Stimulated activated CD4-positive, alpha-beta T cell treated with anti-CD3 and anti-CD28 coated beads, Interleukin-15, amount 100 ng/mL, for 48 hours (primary cell): ENCODE measurements around the gene GCNA.
"Not testable (repeated sequence)": the region's sequence is repeated elsewhere in the genome, so short reads cannot be mapped to it uniquely, and the experiment has no call there.

ENCODE experiments used
- DNase-seq, 2 donors: peaks; one replicate each; pipeline ENCODE4 v3.0.0-alpha.2; 2020; ENCODE audit warnings: low read depth in 2 of 2

The GCNA gene

DNA sequence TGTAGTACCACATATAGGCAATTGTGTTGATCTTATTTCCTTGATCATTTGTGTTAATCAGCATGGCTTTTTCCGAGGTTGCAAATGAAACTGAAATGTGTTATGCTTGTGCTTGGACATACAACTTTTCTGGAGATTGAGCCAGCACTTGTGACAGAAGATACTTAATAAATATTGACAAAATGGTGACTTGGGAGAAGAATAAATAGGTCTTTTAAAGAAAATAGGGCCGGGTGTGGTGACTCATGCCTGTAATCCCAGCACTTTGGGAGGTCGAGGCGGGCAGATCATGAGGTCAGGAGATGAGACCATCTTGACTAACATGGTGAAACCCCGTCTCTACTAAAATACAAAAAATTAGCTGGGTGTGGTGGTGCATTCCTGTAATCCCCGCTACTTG, 18.5 kb upstream of the GCNA start:
- not testable (repeated sequence) for DNase-seq

DNA sequence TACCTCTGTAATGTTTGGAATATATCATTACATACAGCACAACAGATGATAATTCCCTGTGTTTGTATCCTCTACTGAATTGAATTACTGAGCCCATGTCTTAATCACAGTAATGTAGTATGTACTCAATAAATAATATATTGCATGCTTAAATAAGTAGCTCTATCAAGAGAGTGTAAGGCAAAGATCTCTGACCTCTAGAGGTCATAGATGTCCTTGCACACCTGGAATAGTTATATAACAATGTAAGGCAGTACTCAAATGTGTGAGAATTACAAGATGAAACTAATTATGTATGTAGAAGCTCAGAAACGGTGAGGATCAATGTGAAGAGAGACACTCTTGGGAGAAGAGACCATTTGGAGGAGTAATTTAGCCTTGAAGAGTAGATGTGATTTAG, 14.3 kb upstream of the GCNA start:
- no peak for DNase-seq

DNA sequence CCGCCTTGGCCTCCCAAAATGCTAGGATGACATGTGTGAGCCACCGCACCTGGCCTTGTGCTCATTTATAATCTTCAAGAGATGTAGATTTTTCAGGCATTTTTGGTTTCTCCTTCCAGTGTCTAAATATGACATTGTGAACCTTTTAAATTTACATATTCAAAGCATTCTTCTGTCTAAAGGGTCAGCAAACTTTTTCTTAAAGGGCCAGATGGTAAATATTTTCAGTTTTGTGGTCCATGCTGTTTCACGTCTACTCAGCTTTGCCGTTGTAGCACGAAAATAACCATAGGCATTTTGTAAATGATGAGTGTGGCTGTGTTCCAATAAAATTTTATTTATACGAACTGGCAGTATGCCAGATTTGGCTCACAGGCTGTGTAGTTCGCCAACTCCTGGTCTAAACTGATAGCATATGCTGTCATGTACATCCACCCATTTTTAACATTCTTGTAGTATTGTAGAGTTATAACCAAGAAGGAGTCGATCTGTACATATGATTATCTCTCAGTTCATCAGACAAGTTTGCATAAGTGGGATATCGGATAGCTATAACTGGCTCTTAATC, 12.7 kb upstream of the GCNA start:
- DNase-seq = no peak

DNA sequence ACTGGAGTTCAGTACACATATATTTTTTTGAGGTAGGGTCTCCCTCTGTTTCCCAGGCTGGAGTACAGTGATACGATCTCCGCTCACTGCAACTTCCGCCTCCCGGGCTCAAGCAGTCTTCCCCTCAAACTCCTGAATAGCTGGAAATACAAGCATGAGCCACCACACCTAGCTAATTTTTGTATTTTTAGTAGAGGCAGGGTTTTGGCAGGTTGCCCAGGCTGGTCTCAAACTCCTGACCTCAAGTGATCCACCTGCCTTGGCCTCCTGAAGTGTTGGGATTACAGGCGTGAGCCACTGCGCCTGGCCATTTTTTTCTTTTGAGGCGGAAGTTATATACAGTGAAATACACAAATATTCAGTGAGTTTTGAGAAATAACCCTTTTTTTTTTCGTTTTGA, 6.8 kb upstream of the GCNA start:
- not testable (repeated sequence) for DNase-seq

DNA sequence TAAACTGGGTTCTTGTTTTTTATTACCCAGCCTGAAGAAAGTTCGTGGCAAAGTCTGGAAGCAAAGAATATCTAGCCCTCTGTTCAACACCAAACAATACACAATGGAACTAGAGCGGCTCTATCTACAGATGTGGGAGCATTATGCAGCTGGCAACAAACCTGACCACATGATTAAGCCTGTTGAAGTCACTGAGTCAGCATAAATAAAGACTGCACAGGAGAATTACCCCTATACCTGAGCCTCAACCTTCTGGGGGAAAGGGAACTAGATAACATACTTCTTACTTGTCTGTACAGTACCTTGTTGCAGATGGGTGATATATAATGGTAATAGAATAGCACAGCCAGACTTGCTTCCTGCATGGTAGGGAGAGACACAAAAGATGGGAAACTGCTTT, 4.6 kb upstream of the GCNA start:
- no peak for DNase-seq

DNA sequence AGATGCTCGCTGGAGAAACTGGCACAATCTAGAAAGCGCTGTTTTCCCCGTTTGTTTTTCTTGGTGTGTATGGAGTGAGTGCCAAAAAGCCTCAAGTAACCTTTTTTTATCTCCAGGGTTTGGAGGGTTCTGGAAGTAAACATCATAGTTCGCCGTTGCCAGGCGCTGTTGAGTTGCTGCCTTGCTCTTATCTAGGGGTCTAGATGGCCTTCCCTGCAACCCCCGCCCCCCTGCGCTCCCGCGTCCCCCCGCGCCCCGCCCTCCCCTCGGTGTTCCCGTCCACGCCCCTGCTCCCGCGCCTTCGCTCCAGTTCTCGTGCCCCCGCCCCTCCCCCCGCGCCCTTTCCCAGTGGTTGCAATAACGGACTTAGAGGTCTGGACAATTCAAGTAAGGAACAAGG, 555 bp upstream of the GCNA start:
- no peak for DNase-seq

DNA sequence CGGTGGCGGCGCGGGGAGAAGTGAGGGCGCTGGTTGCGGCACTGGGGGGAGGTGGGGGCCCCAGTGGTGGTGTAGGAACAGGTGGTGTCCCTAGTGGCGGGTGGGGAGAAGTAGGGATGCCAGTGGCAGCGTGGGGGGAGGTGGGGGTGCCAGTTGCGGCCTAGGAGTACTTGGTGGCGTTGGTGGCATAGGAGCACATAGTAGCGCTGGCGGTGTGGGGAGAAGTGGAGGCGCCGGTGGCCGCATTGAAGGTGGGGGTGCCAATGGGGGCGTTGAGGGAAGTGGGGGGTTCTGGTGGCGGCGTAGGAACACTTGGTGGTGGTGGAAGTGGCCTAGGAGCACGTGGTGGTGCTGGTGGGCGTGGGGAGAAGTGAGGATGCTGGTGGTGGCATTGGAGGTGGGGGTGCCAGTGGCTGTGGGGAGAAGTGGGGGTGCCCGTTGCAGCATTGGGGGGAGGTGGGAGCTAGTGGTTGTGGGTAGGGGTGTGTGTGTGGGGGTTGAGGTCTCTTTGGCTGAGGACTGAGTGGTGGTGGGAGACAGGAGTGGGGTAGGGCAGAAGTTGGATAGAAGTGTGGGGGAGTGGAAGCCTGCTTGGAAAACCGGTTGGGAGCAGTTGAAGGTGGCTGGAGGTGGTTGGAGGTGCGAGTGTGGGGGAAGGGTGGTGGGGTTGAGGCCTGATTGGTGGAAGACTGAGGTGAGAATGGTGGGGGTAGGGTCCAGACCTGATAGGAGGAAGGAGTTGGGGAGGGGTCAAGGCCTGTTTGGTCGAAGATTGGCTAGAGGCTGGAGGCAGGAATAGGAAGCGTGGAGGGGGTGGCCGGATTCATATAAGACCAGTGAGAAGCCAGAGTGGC, 1.1 kb downstream of the GCNA start:
- DNase-seq = no peak

DNA sequence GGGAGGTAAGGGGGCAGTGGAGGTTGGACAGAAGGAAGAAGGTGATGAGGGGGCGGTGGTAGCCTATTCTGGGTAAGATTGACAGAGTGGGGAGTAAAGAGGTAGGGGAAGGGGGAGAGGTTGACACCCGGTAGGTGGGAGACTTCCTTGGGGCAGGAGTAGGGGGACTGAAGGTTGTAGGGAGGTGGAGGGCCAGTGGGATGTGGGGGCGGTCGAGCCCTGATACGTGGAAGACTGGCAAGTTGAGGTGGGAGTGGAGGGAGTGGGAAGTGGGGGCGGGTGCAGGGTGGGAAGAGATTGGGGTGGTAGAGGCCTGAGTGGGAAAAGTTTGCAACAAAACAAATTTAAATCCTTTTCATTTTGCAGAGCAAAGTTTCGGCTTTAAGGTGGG, 1.7 kb downstream of the GCNA start:
- DNase-seq = no peak

DNA sequence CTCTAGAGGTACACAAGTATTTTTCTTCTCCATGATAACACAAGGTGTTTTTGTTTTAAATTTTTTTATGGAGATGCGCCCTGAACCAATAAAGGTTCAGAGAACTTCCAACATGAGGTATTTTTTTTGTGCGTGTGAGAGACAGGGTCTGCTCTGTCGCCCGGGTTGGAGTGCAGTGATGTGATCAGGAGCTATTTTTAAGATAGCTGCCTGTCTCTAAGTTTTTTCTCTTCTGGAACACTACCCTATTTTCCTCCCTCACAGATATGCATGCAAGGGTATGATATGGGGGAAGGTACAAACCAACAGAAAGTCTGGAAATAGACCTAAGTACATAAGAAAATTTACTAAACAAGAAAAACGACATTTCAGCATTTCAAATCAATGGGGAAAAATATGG, 3.0 kb downstream of the GCNA start:
- no peak for DNase-seq

DNA sequence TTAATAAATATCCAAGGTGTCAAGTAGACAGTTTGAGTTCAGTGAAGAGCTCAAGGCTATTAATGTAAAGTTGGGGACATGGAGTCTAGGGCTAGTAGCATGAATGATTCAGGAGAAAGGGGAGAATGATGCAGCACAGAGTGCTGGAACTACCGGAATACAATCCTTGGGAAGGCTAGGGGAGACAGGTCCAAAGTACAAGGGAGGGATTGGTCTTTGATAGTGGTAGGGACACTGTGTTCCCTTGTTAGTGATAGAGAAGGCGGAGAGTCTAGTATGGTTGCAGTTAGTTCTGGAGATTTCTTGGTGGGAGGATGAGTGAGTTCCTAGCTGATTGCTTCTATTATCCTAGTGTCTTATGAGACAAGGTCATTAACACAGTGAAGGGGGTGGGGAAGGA, 8.7 kb downstream of the GCNA start:
- DNase-seq = no peak

DNA sequence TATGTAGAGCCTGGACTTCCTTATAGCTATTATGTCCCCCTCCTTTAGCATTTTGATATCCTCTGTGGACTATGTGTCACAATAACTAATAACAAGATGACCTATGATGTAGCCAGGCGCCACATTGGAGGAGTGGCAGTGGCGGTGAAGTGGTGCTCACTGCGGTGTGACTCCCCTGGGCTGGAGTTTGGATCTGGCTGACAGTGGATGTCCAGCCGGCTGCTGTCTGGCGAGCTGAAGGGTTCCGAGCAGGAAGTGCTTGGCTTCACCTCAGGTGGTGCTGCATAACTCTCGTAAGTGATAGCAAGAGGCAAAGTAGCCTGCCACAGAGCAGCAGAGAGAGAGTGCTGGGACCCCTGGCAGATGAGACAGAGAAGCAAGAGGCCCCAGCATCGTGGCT, 15.0 kb downstream of the GCNA start:
- not testable (repeated sequence) for DNase-seq

DNA sequence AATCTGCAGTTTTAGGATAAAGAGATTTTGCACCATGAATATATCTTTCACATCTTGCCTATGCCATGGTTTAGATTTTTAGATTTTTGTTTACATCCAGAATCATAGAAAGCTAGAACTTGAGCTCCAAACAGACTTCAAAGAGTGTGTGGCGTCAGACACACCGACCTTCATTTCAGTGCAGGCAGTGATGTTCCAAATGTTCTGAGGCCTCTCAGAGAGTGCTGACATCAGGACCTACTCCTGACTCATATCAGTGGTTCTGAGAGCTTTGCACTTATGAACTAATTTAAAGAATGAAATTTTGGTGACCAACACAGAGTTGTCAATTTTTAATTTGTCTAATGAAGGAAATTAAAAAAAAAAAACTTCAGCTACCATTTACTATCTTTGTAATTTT, 21.7 kb downstream of the GCNA start:
- no peak for DNase-seq

DNA sequence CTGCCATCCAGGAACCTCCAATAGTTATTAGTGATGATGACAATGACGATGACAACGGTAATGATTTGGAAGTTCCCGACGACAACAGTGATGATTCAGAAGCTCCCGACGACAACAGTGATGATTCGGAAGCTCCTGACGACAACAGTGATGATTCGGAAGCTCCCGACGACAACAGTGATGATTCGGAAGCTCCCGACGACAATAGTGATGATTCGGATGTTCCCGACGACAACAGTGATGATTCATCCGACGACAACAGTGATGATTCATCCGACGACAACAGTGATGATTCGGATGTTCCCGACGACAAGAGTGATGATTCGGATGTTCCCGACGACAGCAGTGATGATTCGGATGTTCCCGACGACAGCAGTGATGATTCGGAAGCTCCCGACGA, 25.4 kb downstream of the GCNA start:
- DNase-seq = no peak

DNA sequence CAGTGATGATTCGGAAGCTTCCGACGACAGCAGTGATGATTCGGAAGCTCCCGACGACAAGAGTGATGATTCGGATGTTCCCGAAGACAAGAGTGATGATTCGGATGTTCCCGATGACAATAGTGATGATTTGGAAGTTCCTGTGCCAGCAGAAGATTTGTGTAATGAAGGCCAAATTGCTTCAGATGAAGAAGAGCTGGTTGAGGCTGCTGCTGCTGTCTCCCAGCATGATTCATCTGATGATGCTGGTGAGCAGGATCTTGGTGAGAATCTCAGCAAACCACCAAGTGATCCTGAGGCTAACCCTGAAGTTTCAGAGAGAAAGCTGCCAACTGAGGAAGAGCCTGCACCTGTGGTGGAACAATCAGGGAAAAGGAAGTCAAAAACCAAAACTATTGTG, 25.9 kb downstream of the GCNA start:
- no peak for DNase-seq

DNA sequence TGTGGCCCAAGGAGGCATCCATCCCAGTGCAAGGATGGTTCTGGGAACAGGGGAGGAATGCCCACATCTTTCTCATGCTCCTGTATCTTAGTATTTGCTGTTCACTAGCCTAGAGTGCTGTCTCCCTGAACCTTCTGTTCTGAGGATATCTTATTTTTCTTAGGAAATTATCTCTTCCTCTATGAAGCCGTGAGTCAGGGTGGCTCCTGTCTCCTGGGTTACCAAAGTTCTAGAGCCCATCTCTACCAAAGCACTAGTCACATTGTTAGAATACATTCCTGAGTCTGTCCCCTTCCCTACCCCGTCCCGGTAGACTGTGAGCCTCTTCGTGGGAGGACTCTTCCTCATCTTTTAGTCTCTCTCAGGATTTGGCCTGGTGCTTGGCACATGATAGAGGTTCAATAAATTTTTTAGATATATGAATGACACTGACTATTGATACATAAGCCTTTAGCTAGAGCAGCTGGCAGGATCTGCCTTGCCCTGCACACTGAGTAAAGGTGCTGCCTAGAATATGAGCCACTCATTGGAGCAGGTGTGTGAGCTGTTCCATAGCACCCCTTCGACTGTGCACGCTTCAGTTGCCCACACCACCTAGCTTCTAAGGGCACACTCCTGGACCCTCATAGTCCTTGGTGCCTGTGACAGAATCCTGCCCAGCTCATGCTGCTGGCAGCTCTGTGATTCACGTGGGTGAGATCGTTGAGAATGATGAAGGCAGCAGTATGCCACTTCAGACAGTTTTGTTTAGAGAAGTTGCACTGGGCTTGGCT, 26.7 kb downstream of the GCNA start:
- DNase-seq = no peak

DNA sequence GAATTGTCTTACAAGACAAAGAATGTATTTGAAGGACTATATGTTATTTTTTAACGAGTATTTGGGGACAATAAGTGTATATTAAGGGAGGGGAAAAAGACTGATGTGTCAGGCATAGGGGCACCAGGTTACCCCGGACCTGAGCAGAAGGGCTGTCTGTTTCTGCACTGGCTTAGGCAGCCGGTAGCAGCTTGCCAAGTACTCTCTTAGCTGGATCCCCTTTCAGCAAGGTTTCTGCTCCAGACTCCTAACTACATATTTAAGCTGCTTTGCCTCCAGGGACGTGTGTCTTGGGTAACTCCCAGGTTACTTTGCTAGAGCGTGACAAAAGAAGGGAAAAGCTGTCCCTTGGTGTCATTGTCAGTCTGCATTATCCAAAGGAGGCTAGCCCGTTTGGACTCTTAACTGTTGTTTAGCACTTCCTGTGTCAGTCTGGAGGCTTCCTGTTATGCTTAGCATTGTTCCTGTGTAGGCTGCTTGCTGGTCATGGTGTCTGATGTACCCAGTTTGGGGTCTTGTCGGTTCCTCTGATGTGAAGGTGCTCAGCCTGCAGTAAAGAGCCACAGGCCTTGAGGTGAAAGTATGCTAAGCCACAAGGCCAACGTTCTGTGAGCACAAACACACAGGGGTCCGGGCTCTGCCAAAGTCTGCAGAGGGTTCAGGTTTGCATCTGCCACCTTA, 28.4 kb downstream of the GCNA start:
- DNase-seq = no peak

DNA sequence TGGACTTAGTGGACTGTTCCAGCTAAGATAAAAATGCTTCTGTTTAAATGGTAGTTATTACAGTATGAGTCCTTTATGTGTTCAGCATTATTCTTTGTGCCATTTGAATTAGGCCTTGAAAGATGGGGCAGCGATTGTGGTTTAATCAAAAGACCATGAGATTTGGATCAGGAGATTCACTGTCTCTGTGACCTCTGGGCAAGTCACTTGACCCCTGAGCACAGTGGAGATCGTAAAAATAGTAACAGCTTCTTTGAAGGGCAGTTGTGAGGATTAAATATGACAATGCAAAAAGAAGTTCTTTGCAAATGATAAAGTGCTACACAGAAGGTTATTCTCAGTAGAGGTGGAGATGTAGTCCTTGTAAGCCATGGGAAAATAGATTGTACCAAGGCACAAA, 29.3 kb downstream of the GCNA start:
- DNase-seq = no peak

DNA sequence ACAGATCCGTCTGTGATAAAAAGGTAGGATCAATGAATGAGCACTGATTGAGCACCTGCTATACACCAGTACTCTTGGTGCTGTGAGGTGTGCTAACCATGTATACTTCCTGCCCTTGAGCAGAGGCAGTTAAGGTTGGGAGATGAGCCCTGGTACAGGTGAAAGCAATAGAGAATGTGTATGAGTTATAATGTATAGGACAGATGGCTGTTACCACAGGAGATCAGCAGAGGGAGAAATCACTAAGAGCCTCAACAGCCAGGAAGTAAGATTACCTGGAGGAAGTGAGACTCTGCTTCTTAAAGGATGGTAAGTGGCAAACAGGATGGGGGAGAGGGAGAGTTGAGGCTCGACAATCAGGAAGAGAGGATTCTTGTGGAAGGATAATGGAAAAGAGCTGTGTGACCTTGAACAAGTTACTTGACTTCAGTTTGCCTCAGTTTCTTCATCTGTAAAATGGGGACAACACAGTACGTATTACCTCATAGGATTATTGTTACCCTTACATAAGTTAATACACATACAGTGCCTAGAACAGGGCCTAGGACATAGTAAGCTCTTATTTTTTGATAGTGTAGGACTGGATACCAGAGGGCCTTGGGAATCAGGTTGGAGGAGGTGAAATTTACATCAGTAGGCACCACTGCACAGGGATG, 31.0 kb downstream of the GCNA start:
- no peak for DNase-seq

DNA sequence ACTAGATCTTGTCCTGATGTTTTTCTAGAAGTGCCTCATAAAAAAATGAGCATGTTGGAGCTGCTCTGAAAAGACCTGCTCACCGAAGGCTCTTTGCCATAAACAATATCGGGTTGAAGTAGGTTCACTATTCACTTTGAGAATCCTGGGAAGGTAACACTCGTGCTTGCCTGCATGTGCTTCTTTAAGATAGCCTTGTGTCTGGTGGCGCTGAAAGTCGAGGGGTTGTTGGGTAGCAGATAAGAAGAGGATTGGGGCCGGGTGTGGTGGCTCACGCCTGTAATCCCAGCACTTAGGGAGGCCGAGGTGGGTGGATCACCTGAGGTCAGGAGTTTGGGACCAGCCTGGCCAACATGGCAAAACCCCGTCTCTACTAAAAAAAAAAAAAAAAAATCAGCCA, 33.5 kb downstream of the GCNA start:
- DNase-seq = not testable (repeated sequence)

DNA sequence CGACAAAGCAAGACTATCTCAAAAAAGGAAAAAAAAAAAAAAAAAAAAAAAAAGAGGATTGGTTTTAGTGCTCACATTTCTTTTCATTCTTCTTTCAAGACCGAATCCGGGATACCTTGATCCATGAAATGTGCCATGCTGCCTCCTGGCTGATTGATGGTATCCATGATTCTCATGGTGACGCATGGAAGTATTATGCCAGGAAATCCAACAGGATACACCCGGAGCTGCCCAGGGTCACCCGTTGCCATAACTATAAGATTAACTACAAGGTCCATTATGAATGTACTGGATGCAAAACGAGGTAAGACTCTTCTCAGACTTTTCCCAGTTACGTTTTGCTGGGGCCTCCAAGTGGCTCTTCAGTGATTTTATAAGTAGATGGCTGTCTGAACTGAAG, 34.0 kb downstream of the GCNA start:
- DNase-seq = no peak

DNA sequence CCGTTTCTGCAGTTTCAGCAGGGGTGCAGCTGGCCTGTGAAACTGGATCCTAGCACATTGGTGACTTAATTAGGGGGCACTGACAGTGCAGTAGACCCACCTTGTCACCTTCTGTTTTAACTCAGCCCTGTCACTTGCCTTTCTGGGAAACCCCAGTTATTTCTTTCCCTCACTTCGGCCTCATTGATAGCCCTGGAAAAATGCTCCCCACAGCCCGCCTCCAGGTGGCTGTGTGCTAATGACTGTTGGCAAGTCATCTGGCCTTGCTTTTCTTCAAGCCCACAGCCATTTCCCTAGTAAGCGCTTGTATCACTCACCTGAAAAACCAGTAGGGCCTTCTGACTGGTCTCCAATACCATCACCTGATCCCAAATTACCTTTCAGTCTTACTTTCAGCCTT, 36.8 kb downstream of the GCNA start:
- DNase-seq = no peak

DNA sequence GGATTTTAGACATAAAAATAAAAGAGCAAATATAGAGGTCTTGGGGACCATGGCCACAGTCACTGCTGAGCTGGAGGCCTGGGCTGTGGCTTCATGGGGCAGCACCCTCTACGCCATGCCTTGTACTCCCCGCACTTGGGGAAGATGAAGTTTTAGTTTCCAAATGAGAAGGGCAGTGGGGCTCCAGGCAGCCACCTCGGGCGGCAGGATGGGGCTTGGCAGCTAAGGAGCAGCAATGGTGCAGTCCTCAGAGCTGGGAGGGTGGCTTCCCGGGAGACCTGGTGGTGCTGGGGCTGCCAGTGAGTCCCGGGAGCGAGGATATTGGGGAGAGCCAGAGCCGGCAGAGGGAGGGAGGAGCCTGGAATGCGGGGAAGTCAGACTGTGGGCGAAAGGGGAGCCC, 37.7 kb downstream of the GCNA start:
- no peak for DNase-seq
